Activated naive CD8-positive, alpha-beta T cell treated with anti-CD3 and anti-CD28 coated beads for 36 hours (primary cell): ENCODE results near the gene SYT1. TPM values are rescaled to one million over a fixed set of nuclear protein-coding genes. Genes with fewer than 3 reads are reported as not detected.
"Not testable (repeated sequence)": the region's sequence is repeated elsewhere in the genome, so short reads cannot be mapped to it uniquely, and the experiment has no call there.

ENCODE experiments used
- DNase-seq: peaks from one replicate; pipeline ENCODE4 v3.0.0; 2021
- H3K27ac Mint-ChIP-seq: one replicate; pipeline ENCODE4 v1.8.0; 2022; ENCODE audit warnings: mild to moderate bottlenecking, moderate library complexity, mixed read lengths
- H3K27me3 Mint-ChIP-seq: one replicate; pipeline ENCODE4 v1.8.0; 2022; ENCODE audit warnings: mild to moderate bottlenecking, mixed read lengths
- H3K36me3 Mint-ChIP-seq: one replicate; pipeline ENCODE4 v1.8.0; 2021; ENCODE audit warnings: mild to moderate bottlenecking, mixed read lengths
- H3K4me1 Mint-ChIP-seq: one replicate; pipeline ENCODE4 v1.8.0; 2021; ENCODE audit warnings: mixed read lengths
- H3K4me3 Mint-ChIP-seq: one replicate; pipeline ENCODE4 v1.8.0; 2022; ENCODE audit warnings: mild to moderate bottlenecking, moderate library complexity, mixed read lengths
- H3K9me3 Mint-ChIP-seq: one replicate; pipeline ENCODE4 v1.8.0; 2022; ENCODE audit warnings: mixed read lengths
- total RNA-seq, 2 experiments: library from RNA; stranded (reverse); gene quantifications; one replicate each; pipeline ENCODE4 v1.2.3, GENCODE V29; 2021

SYT1 gene
- total RNA-seq, 2 experiments from 2014 or later = not detected

- Mint-ChIP-seq H3K4me1 (no peaks in the 10 kb centered on the region), H3K4me3 (no peak overlapping the region), H3K36me3 (no peaks in the 10 kb centered on the region), H3K27me3 (no peaks in the 10 kb centered on the region), H3K27ac (no peak overlapping the region), H3K9me3 (no peaks in the 10 kb centered on the region)
- no peak for DNase-seq
These were observed 547.2 kb downstream of the SYT1 start for GRCh38 chr12:79411791-79412190.

- Mint-ChIP-seq H3K27ac (no peak overlapping the region), H3K9me3 (no peaks in the 10 kb centered on the region), H3K27me3 (no peaks in the 10 kb centered on the region), H3K4me3 (no peak overlapping the region), H3K4me1 (no peaks in the 10 kb centered on the region), H3K36me3 (no peaks in the 10 kb centered on the region)
- DNase-seq = no peak
These were observed 549.2 kb downstream of the SYT1 start for GRCh38 chr12:79413796-79414195.

DNA sequence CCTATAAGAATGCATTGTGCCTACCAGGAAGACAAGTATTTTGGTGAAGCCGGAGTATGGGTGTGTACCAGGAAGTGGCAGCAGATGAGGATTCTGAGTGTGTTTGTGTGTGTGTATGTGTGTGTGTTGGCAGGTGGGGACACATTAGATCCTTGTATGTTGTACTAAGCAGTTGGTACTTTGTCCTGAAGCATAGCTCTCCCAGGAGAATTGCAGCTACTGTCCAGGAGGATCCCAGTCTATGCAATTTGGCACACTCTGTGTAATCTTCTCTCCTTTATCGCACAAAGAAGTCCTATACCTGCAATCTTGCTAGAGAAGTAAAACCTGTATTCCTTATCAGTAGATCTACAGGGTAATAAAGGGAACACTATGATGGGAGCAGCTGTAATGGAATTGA, 549.7 kb downstream of the SYT1 start:
- H3K27me3 Mint-ChIP-seq = no peaks in the 10 kb centered on the region
- no peaks in the 10 kb centered on the region for H3K4me1 Mint-ChIP-seq
- H3K9me3 Mint-ChIP-seq = no peaks in the 10 kb centered on the region
- no peaks in the 10 kb centered on the region for H3K36me3 Mint-ChIP-seq
- DNase-seq = no peak
- H3K4me3 Mint-ChIP-seq = no peak overlapping the region
- no peak overlapping the region for H3K27ac Mint-ChIP-seq

- no peaks in the 10 kb centered on the region for H3K36me3 Mint-ChIP-seq
- DNase-seq = no peak
- no peaks in the 10 kb centered on the region for H3K9me3 Mint-ChIP-seq
- no peaks in the 10 kb centered on the region for H3K4me1 Mint-ChIP-seq
- H3K27ac Mint-ChIP-seq = no peak overlapping the region
- no peak overlapping the region for H3K4me3 Mint-ChIP-seq
- H3K27me3 Mint-ChIP-seq = no peaks in the 10 kb centered on the region
These were observed 550.7 kb downstream of the SYT1 start for GRCh38 chr12:79415321-79415720.

DNA sequence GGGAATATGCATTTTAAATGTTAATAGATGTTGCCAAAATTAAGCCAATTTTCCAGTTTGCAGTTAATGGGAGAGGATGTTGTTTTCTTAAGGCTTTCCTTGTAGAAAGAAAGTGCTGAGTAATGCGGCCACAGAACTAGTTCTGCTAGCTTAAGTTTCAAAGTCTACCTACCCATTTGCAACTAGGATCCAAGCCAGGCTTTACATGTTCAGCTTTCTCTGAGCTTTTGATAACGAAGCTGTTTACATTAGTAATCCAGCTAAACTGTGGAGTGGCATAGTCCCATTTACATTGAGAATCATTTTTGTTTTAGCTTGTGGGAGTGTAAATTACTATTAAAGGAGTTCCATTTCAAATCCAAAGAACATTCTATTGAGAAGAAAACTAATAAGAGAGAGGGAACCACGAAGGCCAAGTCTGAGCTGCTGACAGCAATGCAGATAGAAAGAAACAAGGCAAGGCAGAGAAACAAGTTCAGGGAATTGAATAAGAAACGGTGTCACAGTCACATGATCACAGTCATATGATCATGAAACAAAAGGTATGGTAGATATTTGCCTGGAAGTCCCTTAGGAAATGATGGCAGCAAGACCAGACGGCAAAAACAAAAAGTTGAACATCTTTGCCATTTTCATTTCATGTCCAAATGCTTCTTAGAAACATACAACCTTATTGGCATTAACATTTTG, 551.3 kb downstream of the SYT1 start:
- Mint-ChIP-seq H3K27ac (no peak overlapping the region), H3K9me3 (no peaks in the 10 kb centered on the region), H3K27me3 (no peaks in the 10 kb centered on the region), H3K36me3 (no peaks in the 10 kb centered on the region), H3K4me1 (no peaks in the 10 kb centered on the region), H3K4me3 (no peak overlapping the region)
- DNase-seq = no peak

DNA sequence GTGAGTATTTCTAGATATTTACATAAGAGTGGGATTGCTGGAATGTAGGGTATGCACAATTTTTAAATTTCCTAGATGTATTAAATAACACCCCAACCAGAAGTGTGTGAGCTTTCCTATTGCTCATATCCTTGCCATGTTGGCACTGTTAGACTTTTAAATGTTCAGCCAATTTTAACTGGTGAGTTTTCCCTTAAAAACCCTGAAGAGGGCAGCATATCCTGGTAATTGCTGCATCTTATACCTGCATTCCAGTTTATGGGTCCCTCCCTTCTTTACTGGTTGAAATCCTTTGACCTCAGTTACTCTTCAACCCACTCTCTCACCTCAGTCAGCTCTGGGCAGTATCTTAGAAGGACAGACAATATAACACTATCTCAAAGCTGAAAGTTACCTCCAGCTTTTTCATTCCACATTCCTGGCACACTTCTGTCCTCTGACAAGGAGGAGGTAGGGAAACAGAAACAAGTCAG, 555.6 kb downstream of the SYT1 start:
- no peaks in the 10 kb centered on the region for H3K27me3 Mint-ChIP-seq
- H3K4me3 Mint-ChIP-seq = no peak overlapping the region
- H3K9me3 Mint-ChIP-seq = no peaks in the 10 kb centered on the region
- no peak for DNase-seq
- H3K36me3 Mint-ChIP-seq = no peaks in the 10 kb centered on the region
- H3K4me1 Mint-ChIP-seq = no peaks in the 10 kb centered on the region
- no peak overlapping the region for H3K27ac Mint-ChIP-seq

DNA sequence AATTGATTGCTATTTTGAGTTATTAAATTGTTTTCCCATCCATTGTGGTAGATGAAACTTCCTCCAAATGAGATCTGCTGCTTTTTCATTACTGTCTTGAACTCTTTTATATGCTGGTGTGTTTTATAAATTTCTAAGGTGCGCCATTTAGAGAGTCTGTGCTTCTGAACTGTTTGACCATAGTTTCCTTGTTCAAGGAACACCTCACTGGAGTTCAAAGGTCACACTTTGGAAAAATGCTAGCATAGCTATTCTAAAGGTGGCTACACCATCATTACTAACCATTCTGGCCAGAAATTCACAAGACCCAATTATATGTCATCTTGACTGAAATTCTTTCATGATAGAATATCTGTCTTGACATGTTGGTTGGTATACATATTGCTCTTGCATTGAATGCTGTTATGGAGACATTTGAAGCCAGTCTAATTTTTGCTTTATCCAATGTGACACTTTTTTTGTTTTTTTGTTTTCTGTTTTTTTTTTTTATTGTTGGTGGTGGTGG, 556.7 kb downstream of the SYT1 start:
- H3K4me3 Mint-ChIP-seq = no peak overlapping the region
- H3K27ac Mint-ChIP-seq = no peak overlapping the region
- no peaks in the 10 kb centered on the region for H3K36me3 Mint-ChIP-seq
- no peaks in the 10 kb centered on the region for H3K4me1 Mint-ChIP-seq
- no peaks in the 10 kb centered on the region for H3K9me3 Mint-ChIP-seq
- no peak for DNase-seq
- no peaks in the 10 kb centered on the region for H3K27me3 Mint-ChIP-seq

DNA sequence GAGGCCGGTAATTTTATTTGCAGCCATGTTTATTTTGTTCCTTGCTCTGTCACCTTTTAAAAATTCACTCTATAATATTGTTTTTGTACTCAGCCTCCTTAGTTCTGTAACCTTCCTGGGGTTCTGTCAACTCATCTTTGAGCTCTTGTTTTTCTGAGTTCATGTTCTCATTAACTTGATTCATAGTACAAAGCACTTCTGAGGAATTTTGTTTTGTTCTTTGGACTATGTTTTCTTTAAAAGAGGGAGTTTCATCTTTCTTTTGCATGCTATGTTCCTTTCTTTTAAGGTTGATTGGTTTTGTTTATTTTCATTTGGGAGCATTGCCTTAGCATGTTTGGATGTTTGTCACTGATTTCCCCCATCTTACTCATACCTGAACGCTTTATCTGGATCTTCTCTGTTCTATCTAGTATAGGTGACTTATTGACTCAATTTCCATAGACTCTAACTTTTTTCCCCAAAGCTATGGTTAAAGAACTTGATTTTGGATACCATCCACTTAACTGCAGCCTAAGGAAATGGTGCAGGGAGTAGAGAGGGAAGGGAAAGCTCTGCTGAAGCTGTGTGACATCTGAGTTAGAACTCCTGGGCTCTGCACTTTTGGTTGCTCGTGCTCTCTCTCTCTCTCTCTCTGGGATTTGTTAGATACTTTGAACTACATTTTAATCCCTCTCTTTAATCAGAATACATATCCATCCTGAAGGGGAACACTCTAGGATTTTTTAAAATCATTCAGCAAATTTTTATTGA, 557.7 kb downstream of the SYT1 start:
- Mint-ChIP-seq H3K4me3 (no peak overlapping the region), H3K27me3 (no peaks in the 10 kb centered on the region), H3K9me3 (no peaks in the 10 kb centered on the region), H3K4me1 (no peaks in the 10 kb centered on the region), H3K36me3 (no peaks in the 10 kb centered on the region), H3K27ac (no peak overlapping the region)
- no peak for DNase-seq

DNA sequence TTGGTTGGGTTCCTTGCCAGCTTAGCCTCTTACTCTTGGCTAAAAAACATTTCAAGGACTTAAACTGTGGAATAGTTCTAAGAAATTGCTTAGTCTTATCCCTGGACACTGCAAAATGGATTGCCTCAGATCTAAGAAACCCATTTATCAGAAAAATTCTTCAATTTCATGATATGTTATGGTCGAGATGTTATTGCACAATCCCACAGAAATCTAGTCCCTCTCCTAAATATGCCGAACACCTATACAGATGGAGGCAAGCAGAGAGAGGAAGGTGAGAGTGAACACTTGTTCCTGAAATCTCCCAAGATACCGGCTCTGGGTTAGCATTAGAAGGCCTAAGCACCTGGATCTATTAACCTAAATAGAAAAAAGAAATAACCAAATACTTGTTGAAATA, 559.0 kb downstream of the SYT1 start:
- Mint-ChIP-seq H3K4me3 (no peak overlapping the region), H3K4me1 (no peaks in the 10 kb centered on the region), H3K9me3 (no peaks in the 10 kb centered on the region), H3K27ac (no peak overlapping the region), H3K36me3 (no peaks in the 10 kb centered on the region), H3K27me3 (peaks cover 4% of the 10 kb centered on the region)
- DNase-seq = no peak

DNA sequence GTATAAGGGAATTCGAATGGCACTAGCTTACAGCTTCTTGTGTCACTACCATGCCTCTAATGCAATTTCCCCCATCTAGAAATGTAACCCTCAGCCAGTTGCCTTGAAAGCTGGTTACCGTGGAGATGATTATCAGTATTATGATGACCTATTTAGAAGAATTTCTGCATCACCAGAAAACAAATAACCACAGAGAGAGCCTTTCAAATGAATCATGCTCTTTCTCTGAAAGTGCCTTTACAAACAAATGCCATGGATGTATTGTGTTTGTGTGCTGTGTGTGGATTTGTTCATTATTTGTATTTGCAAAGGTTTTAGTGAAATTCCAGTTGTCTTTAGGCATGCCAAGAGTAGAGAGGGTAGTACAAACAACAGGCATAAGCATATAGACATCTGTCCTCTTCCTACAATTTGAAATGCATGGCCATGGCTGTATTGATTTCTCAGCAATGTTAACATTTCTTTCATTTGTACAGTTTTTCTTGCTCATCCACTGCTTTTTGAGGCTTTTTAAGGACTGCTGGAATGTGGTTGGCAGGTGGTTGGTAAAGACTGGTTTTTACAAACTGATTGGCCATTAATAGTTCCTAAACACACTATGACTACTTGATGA, 559.6 kb downstream of the SYT1 start:
- no peak for DNase-seq
- peaks cover 4% of the 10 kb centered on the region for H3K27me3 Mint-ChIP-seq
- H3K4me1 Mint-ChIP-seq = no peaks in the 10 kb centered on the region
- no peak overlapping the region for H3K27ac Mint-ChIP-seq
- H3K4me3 Mint-ChIP-seq = no peak overlapping the region
- no peaks in the 10 kb centered on the region for H3K36me3 Mint-ChIP-seq
- no peaks in the 10 kb centered on the region for H3K9me3 Mint-ChIP-seq

- H3K36me3 Mint-ChIP-seq = no peaks in the 10 kb centered on the region
- no peaks in the 10 kb centered on the region for H3K4me1 Mint-ChIP-seq
- no peaks in the 10 kb centered on the region for H3K9me3 Mint-ChIP-seq
- no peak overlapping the region for H3K27ac Mint-ChIP-seq
- peaks cover 7% of the 10 kb centered on the region for H3K27me3 Mint-ChIP-seq
- no peak overlapping the region for H3K4me3 Mint-ChIP-seq
- no peak for DNase-seq
These were observed 561.5 kb downstream of the SYT1 start for GRCh38 chr12:79426121-79426520.

DNA sequence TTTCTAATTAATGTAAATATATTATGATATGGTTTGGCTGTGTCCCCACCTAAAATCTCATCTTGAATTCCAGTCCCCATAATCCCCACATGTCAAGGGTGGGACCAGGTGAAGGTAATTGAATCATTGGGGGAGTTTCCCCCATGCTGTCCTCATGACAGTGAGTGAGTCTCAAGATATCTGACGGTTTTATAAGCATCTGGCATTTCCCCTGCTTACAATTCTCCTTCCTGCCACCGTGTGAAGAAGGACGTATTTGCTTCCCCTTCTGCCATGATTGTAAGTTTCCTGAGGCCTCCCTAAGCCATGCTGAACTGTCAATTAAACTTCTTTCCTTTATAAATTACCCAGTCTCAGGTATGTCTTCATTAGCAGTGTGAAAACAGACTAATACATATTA, 562.2 kb downstream of the SYT1 start:
- DNase-seq, H3K4me3 Mint-ChIP-seq, H3K27me3 Mint-ChIP-seq, H3K9me3 Mint-ChIP-seq, H3K36me3 Mint-ChIP-seq, H3K27ac Mint-ChIP-seq, H3K4me1 Mint-ChIP-seq: not testable (repeated sequence)

DNA sequence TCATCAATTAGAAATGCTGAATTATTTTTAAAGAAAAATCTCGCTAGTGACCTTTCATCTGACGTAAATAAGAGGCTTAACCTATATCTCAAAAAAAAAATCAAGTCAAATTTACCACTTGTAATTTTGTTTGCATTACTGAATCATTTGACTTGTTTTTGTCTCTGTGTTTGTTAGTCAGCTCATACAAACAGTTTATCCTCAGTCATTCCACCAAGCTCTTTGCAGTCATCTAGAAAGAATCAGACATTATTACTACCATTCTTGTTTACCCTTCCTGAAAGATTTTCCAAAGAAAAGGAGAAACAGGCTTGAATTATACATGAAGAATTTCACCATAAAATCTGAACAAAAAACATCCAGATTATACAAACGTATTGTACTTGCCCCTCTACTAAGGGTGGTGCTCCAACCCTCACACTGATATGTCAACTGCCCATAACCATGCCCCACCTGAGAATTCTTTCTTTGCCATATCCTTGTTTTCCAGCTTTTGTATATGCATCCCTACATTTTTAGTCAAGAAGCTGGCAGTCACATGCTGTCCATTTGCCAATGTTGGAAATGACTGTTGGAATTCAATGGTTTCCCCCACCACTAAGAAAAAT, 569.0 kb downstream of the SYT1 start:
- no peaks in the 10 kb centered on the region for H3K4me1 Mint-ChIP-seq
- H3K36me3 Mint-ChIP-seq = no peaks in the 10 kb centered on the region
- no peaks in the 10 kb centered on the region for H3K9me3 Mint-ChIP-seq
- no peak for DNase-seq
- no peak overlapping the region for H3K4me3 Mint-ChIP-seq
- peaks cover 10% of the 10 kb centered on the region for H3K27me3 Mint-ChIP-seq
- no peak overlapping the region for H3K27ac Mint-ChIP-seq

- no peaks in the 10 kb centered on the region for H3K36me3 Mint-ChIP-seq
- no peak overlapping the region for H3K27ac Mint-ChIP-seq
- H3K27me3 Mint-ChIP-seq = peaks cover 10% of the 10 kb centered on the region
- no peak overlapping the region for H3K4me3 Mint-ChIP-seq
- H3K9me3 Mint-ChIP-seq = no peaks in the 10 kb centered on the region
- DNase-seq = no peak
- H3K4me1 Mint-ChIP-seq = no peaks in the 10 kb centered on the region
These were observed 570.0 kb downstream of the SYT1 start for GRCh38 chr12:79434561-79434960.

DNA sequence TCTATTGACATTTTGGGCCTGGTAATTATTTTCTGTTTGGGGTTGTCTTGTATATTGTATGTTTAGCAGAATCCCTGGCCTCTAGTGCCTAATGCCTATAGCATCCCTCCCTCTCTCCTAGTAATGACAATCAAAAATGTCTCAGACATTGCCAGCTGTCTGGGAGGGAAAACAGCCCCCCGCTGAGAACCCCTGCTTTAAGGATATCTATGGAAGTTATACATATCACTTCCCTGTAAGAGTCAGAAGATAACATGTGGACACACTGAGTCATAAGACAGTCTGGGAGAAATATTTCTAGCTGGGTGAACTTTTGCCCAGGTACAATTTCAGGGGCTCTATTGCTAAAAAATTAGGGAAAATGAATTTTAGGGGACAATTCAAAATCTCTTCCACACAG, 571.2 kb downstream of the SYT1 start:
- no peak for DNase-seq
- H3K4me1 Mint-ChIP-seq = no peaks in the 10 kb centered on the region
- H3K36me3 Mint-ChIP-seq = no peaks in the 10 kb centered on the region
- H3K9me3 Mint-ChIP-seq = no peaks in the 10 kb centered on the region
- peaks cover 8% of the 10 kb centered on the region for H3K27me3 Mint-ChIP-seq
- no peak overlapping the region for H3K27ac Mint-ChIP-seq
- H3K4me3 Mint-ChIP-seq = no peak overlapping the region
